HPDE6-E6E7 (cell line): ENCODE results near the gene GHITM.

Experiments used
- DNase-seq: peaks from one replicate; pipeline ENCODE4 v3.0.0; 2011; ENCODE audit warnings: missing footprints; ENCODE audit errors: extremely low spot score

GHITM gene

DNA sequence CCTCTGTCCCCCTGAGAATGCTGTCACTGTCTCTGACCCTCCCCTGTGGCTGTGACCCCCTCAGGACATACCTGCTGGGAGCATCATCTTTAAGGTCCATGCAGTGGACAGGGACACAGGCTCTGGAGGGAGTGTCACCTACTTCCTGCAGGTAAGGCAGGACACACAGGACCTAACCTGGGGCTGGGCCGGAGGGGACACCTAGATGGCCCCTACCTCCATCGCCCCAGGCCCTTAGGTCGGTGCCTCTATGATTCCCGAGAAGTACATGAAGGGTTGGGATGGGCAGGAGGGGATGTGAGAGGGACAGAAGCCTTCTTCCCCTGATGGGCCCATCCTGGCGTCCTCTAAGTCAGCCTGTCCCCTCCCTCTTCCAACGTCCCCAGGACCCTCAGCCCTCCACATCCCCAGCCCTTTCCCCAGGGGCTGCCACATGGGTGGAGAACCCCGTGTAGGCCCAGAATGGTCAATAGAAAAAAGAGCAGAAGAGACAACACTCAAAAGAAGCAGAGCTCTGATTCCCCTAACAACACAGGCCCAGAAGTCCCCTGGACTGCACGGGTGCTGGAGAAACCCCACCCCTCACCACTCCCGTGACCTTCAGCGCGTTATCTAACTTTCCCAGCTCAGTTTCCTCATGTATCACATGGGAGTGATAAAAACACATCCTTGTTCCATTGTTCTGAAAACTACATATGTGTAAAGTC, 61.4 kb downstream of the GHITM start:
- no peak for DNase-seq

DNA sequence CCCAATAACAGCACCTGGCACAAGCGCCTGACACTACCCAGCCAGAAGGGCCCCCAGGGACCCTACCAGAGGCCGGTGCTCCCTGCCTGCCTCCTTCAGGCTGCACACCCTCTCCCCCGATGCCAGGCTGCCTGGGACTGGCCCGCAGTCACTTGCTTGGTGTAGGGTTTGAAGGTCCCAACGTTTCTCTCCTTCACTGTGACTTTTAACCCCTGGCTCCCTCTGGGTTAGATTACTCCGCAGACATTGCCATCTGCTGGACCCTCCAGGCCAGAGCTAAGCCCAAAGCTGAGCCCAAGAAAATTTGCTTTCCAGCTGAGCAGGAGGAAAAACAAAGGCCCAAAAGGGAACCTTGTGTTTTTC, 61.9 kb downstream of the GHITM start:
- DNase-seq, result no peak

DNA sequence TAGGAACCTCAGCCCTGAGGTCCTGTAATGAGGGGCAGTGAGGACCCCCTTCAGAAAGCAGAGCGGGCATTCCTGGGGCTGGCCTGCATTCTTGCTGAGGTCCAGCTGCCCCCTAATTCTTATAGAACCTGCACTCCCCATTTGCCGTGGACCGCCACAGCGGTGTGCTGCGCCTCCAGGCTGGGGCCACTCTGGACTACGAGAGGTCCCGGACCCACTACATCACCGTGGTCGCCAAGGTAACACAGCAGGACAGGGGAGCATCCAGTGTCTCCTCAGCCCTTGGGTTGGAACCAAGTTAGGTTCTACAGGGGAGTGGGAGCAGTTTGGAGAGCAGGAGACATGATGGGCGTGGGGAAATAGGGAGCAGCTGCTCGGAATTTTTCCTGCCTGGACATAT, 62.4 kb downstream of the GHITM start:
- no peak for DNase-seq

DNA sequence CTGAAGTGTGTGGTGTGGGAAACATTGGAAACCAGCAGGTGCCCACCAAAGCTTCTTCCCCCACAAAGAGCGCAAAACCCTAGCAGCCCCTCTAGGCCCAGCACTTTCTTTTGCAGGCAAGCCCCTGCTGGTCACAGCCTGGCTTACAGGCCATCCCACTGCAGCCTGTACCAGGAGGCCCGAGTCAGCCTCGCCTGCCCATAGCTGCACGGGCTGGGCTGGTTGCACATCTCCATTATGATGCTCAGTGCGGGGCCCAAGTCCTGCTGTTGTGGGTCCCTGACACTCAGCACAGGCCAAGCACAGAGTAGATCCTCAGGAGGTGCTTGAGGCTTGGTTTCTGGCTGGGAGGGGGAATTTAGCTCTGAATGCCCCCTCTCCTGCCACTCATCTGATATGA, 63.0 kb downstream of the GHITM start:
- DNase-seq, result no peak
